HG03196 (cell line): ENCODE measurements around the gene FRAS1.
"Not testable (repeated sequence)": the region's sequence is repeated elsewhere in the genome, so short reads cannot be mapped to it uniquely, and the experiment has no call there.

Experiments
- ATAC-seq: cut with Tn5 transposase; IDR thresholded peaks from one replicate; pipeline ENCODE4 v1.9.1; 2021; ENCODE audit not compliant: unreplicated experiment

Gene FRAS1

GRCh38 chr4:78320349-78320935, 263.3 kb downstream of the FRAS1 start:
- no peak for ATAC-seq

- ATAC-seq, result no peak
Measured at GRCh38 chr4:78322032-78322431, 264.9 kb downstream of the FRAS1 start.

GRCh38 chr4:78323439-78323838, 266.3 kb downstream of the FRAS1 start:
- no peak for ATAC-seq

GRCh38 chr4:78324625-78325024, 267.5 kb downstream of the FRAS1 start:
- no peak for ATAC-seq

GRCh38 chr4:78325271-78326157, 268.4 kb downstream of the FRAS1 start:
- ATAC-seq, result no peak

GRCh38 chr4:78328591-78328990, 271.5 kb downstream of the FRAS1 start:
- not testable (repeated sequence) for ATAC-seq

- ATAC-seq, result no peak
Measured at GRCh38 chr4:78331186-78331585, 274.1 kb downstream of the FRAS1 start.

- no peak for ATAC-seq
Measured at GRCh38 chr4:78331965-78332364, 274.8 kb downstream of the FRAS1 start.

- ATAC-seq, result no peak
Measured at GRCh38 chr4:78332976-78333375, 275.9 kb downstream of the FRAS1 start.

GRCh38 chr4:78336093-78336943, 279.2 kb downstream of the FRAS1 start:
- ATAC-seq, result no peak

- no peak for ATAC-seq
Measured at GRCh38 chr4:78337244-78338020, 280.3 kb downstream of the FRAS1 start.

GRCh38 chr4:78342125-78342524, 285.0 kb downstream of the FRAS1 start:
- no peak for ATAC-seq

- ATAC-seq, result no peak
Measured at GRCh38 chr4:78343682-78344081, 286.6 kb downstream of the FRAS1 start.

GRCh38 chr4:78345237-78345636, 288.1 kb downstream of the FRAS1 start:
- no peak for ATAC-seq

GRCh38 chr4:78346222-78346621, 289.1 kb downstream of the FRAS1 start:
- ATAC-seq, result no peak

GRCh38 chr4:78347527-78347926, 290.4 kb downstream of the FRAS1 start:
- ATAC-seq, result no peak

GRCh38 chr4:78353921-78354320, 296.8 kb downstream of the FRAS1 start:
- no peak for ATAC-seq

- no peak for ATAC-seq
Measured at GRCh38 chr4:78354782-78355181, 297.7 kb downstream of the FRAS1 start.

GRCh38 chr4:78355306-78355705, 298.2 kb downstream of the FRAS1 start:
- no peak for ATAC-seq

GRCh38 chr4:78356251-78356786, 299.2 kb downstream of the FRAS1 start:
- ATAC-seq, result no peak

GRCh38 chr4:78357122-78357521, 300.0 kb downstream of the FRAS1 start:
- no peak for ATAC-seq
